ACC112 (cell line): ENCODE data around the gene GEMIN5.
"Not testable (repeated sequence)": the region's sequence is repeated elsewhere in the genome, so short reads cannot be mapped to it uniquely, and the experiment has no call there.

Experiments
- H2AFZ ChIP-seq: fragments of 200-600 bp; sonication (generic); one replicate; pipeline ENCODE4 v1.6.0; 2017; ENCODE audit warnings: antibody characterized with exemption, low read length; ENCODE audit not compliant: unreplicated experiment
- H3K27ac ChIP-seq: fragments of 200-600 bp; sonication (generic); 2 replicates; pipeline ENCODE4 v1.5.1; 2014; ENCODE audit warnings: low read depth, mild to moderate bottlenecking, antibody characterized with exemption, low read length, moderate library complexity
- H3K27me3 ChIP-seq: fragments of 200-600 bp; sonication (generic); 2 replicates; pipeline ENCODE4 v1.6.1; 2014; ENCODE audit warnings: mild to moderate bottlenecking, antibody characterized with exemption, low read length, moderate library complexity, mixed read lengths; ENCODE audit not compliant: insufficient read depth
- H3K36me3 ChIP-seq: fragments of 200-600 bp; sonication (generic); 2 replicates; pipeline ENCODE4 v1.6.1; 2016; ENCODE audit warnings: mild to moderate bottlenecking, antibody characterized with exemption, low read length, moderate library complexity, mixed read lengths; ENCODE audit not compliant: insufficient read depth
- H3K4me1 ChIP-seq: fragments of 200-600 bp; sonication (generic); one replicate; pipeline ENCODE4 v1.6.1; 2016; ENCODE audit warnings: low read length, mixed read lengths; ENCODE audit not compliant: insufficient read depth, unreplicated experiment, control insufficient read depth
- H3K4me3 ChIP-seq: fragments of 200-600 bp; sonication (generic); 2 replicates; pipeline ENCODE4 v1.5.1; 2014; ENCODE audit warnings: mild to moderate bottlenecking, low read depth, low read length
- H3K79me2 ChIP-seq: fragments of 200-600 bp; sonication (generic); one replicate; pipeline ENCODE4 v1.6.0; 2016; ENCODE audit warnings: low read length; ENCODE audit not compliant: control insufficient read depth, unreplicated experiment, insufficient read depth

Gene GEMIN5

GRCh38 chr5:154944716-154945115, 6.7 kb upstream of the GEMIN5 start:
- Histone ChIP-seq H3K4me3 (no peak overlapping the region), H3K36me3 (no peaks in the 10 kb centered on the region), H3K27ac (no peak overlapping the region)

GRCh38 chr5:154943527-154943926, 5.5 kb upstream of the GEMIN5 start:
- no peaks in the 10 kb centered on the region for H3K27me3 ChIP-seq
- H3K4me3 ChIP-seq, result no peak overlapping the region
- no peaks in the 10 kb centered on the region for H3K36me3 ChIP-seq
- H2AFZ ChIP-seq, result no peak overlapping the region
- H3K79me2 ChIP-seq, result peaks cover 51% of the 10 kb centered on the region
- no peak overlapping the region for H3K27ac ChIP-seq
- H3K4me1 ChIP-seq, result peaks cover 13% of the 10 kb centered on the region

More at GRCh38 chr5:154944716-154945115, 6.7 kb upstream of the GEMIN5 start:
- Histone ChIP-seq H2AFZ (no peak overlapping the region), H3K79me2 (peaks cover 63% of the 10 kb centered on the region), H3K27me3 (no peaks in the 10 kb centered on the region), H3K4me1 (peaks cover 19% of the 10 kb centered on the region)

GRCh38 chr5:154940772-154941620, 3.0 kb upstream of the GEMIN5 start, which contains the start of gene MRPL22:
MRPL22 (plus strand) TSS chr5:154941073; CDS start chr5:154941111, 38 bp downstream.
- no peaks in the 10 kb centered on the region for H3K36me3 ChIP-seq
- peak within 1 kb of the TSS; percentile 100 for H2AFZ ChIP-seq
- H3K4me1 ChIP-seq, result peaks cover 19% of the 10 kb centered on the region
- peaks cover 48% of the 10 kb centered on the region for H3K79me2 ChIP-seq
- H3K27me3 ChIP-seq, result no peaks in the 10 kb centered on the region
- peak within 1 kb of the TSS; percentile 46 for H3K27ac ChIP-seq
- peak within 1 kb of the TSS; percentile 96 for H3K4me3 ChIP-seq

- H3K36me3 ChIP-seq, result no peaks in the 10 kb centered on the region
- H3K27ac ChIP-seq, result no peak overlapping the region
- H2AFZ ChIP-seq, result peak overlapping the region; percentile 100
- peaks cover 47% of the 10 kb centered on the region for H3K79me2 ChIP-seq
- peaks cover 19% of the 10 kb centered on the region for H3K4me1 ChIP-seq
- no peaks in the 10 kb centered on the region for H3K27me3 ChIP-seq
- peak overlapping the region; percentile 96 for H3K4me3 ChIP-seq
These were observed 2.4 kb upstream of the GEMIN5 start for GRCh38 chr5:154940375-154940771.

GRCh38 chr5:154939387-154939786, 1.4 kb upstream of the GEMIN5 start:
- Histone ChIP-seq H3K4me1 (peaks cover 19% of the 10 kb centered on the region), H3K79me2 (peaks cover 42% of the 10 kb centered on the region)
- H3K27me3 ChIP-seq, H3K27ac ChIP-seq, H3K36me3 ChIP-seq, H2AFZ ChIP-seq, H3K4me3 ChIP-seq: not testable (repeated sequence)

GRCh38 chr5:154937186-154937717, 759 bp downstream of the GEMIN5 start:
- Histone ChIP-seq H3K4me3 (peak overlapping the region; percentile 85), H2AFZ (peak overlapping the region; percentile 40), H3K4me1 (peaks cover 12% of the 10 kb centered on the region), H3K36me3 (peaks cover 6% of the 10 kb centered on the region; the same call in 1 of the 2 replicates), H3K79me2 (peaks cover 28% of the 10 kb centered on the region), H3K27me3 (no peaks in the 10 kb centered on the region), H3K27ac (no peak overlapping the region)

GRCh38 chr5:154934881-154935280, 3.1 kb downstream of the GEMIN5 start:
- no peak overlapping the region for H2AFZ ChIP-seq
- H3K4me1 ChIP-seq, result peaks cover 6% of the 10 kb centered on the region
- no peak overlapping the region for H3K27ac ChIP-seq
- H3K36me3 ChIP-seq, result peaks cover 13% of the 10 kb centered on the region
- H3K79me2 ChIP-seq, result peaks cover 17% of the 10 kb centered on the region
- H3K4me3 ChIP-seq, result no peak overlapping the region
- no peaks in the 10 kb centered on the region for H3K27me3 ChIP-seq

- Histone ChIP-seq H3K27me3 (no peaks in the 10 kb centered on the region), H3K36me3 (peaks cover 14% of the 10 kb centered on the region), H2AFZ (no peak overlapping the region), H3K27ac (no peak overlapping the region), H3K4me1 (peaks cover 6% of the 10 kb centered on the region), H3K4me3 (no peak overlapping the region), H3K79me2 (peaks cover 17% of the 10 kb centered on the region)
These were observed 4.5 kb downstream of the GEMIN5 start for GRCh38 chr5:154933537-154933936.

GRCh38 chr5:154923441-154924430, 14.3 kb downstream of the GEMIN5 start:
- Histone ChIP-seq H3K27ac (no peak overlapping the region), H3K4me3 (no peak overlapping the region), H2AFZ (no peak overlapping the region), H3K79me2 (no peaks in the 10 kb centered on the region), H3K4me1 (no peaks in the 10 kb centered on the region), H3K36me3 (peaks cover 22% of the 10 kb centered on the region), H3K27me3 (no peaks in the 10 kb centered on the region)

- peaks cover 13% of the 10 kb centered on the region for H3K36me3 ChIP-seq
- H3K4me1 ChIP-seq, result no peaks in the 10 kb centered on the region
- H3K79me2 ChIP-seq, result no peaks in the 10 kb centered on the region
- no peaks in the 10 kb centered on the region for H3K27me3 ChIP-seq
- no peak overlapping the region for H2AFZ ChIP-seq
- no peak overlapping the region for H3K4me3 ChIP-seq
- no peak overlapping the region for H3K27ac ChIP-seq
These were observed 20.3 kb downstream of the GEMIN5 start for GRCh38 chr5:154917757-154918156.
